ENCODE measurements around the gene OPA1.

DNA sequence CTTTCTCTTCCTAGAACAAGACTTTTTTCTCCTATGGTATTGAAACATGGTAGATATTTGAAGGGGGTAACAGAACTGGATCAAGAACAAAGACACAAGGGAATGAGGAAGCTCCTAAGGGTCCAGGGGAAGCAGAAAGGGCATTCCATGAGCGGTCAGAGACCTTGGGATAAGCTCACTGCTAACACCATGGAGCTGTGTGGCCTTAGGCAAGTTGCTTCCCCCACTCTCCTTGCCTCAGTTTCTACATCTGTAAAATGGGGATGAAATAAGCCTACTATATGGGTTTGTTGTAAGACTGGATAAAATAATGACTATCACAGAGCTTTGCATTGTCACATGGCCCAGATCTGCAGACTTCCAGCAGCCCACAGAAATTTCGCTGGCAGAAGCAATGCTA is 139.8 kb downstream of the OPA1 start:
- TF ChIP-seq, protein P1, sequence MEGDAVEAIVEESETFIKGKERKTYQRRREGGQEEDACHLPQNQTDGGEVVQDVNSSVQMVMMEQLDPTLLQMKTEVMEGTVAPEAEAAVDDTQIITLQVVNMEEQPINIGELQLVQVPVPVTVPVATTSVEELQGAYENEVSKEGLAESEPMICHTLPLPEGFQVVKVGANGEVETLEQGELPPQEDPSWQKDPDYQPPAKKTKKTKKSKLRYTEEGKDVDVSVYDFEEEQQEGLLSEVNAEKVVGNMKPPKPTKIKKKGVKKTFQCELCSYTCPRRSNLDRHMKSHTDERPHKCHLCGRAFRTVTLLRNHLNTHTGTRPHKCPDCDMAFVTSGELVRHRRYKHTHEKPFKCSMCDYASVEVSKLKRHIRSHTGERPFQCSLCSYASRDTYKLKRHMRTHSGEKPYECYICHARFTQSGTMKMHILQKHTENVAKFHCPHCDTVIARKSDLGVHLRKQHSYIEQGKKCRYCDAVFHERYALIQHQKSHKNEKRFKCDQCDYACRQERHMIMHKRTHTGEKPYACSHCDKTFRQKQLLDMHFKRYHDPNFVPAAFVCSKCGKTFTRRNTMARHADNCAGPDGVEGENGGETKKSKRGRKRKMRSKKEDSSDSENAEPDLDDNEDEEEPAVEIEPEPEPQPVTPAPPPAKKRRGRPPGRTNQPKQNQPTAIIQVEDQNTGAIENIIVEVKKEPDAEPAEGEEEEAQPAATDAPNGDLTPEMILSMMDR (IDR thresholded peaks at IDR 0.05) = no peak
- TF ChIP-seq ZFX (IDR thresholded peaks at IDR 0.05; ENCODE audit: borderline replicate concordance) = no peak

Data from 22Rv1 (cell line).